Measurements from ENCODE around the gene MED29. TPM values are rescaled to one million over a fixed set of nuclear protein-coding genes. Genes with fewer than 3 reads are reported as not detected.
A peak's percentile ranks its signal among the peaks of the same experiment; 100 is the strongest.

MED29 gene
- total and polyA plus RNA-seq, 2 of the 13 experiments (the other 11 are each of a cell fraction or from before 2014, with no cell fraction given): 14.0 to 19.7 TPM

GRCh38 chr19:39410017-39410830, 19.0 kb downstream of the MED29 start (continued):
- TF ChIP-seq ZBTB34 (CRISPR knock-in tag; IDR thresholded peaks at IDR 0.05): no peak
- no peak for TF ChIP-seq STAG1 (CRISPR knock-in tag; IDR thresholded peaks at IDR 0.05)
- TF ChIP-seq ZNF670 (CRISPR knock-in tag; IDR thresholded peaks at IDR 0.05; ENCODE audit: borderline replicate concordance): no peak
- TF ChIP-seq POGZ (CRISPR knock-in tag; IDR thresholded peaks at IDR 0.05): 0 out of 2 replicates have a peak, but pooled peaks have one; percentile 7
- TF ChIP-seq PRDM4 (CRISPR knock-in tag; IDR thresholded peaks at IDR 0.05; ENCODE audit: borderline replicate concordance): no peak
- TF ChIP-seq PHF8 (CRISPR knock-in tag; IDR thresholded peaks at IDR 0.05): peak; percentile 52; the same call in 1 of the 2 replicates
- peak; percentile 40 to 54; a peak in 1 of 4 replicates for TF ChIP-seq HMGXB4 (CRISPR knock-in tag; IDR thresholded peaks at IDR 0.05; ENCODE audit: borderline replicate concordance in 1 of 2, low read depth in 1 of 2)
- TF ChIP-seq ZNF615 (CRISPR knock-in tag; IDR thresholded peaks at IDR 0.05; ENCODE audit: borderline replicate concordance): no peak
- no peak for TF ChIP-seq IRF9 (CRISPR knock-in tag; IDR thresholded peaks at IDR 0.05; ENCODE audit: borderline replicate concordance)
- TF ChIP-seq TFDP2 (CRISPR knock-in tag; IDR thresholded peaks at IDR 0.05): no peak; the same call in 1 of the 2 replicates
- TF ChIP-seq ZNF691 (CRISPR knock-in tag; IDR thresholded peaks at IDR 0.05; ENCODE audit: borderline replicate concordance, low read depth): peak; percentile 62; the same call in 1 of the 2 replicates
- TF ChIP-seq MAF1 (CRISPR knock-in tag; IDR thresholded peaks at IDR 0.05; ENCODE audit: borderline replicate concordance): no peak
- TF ChIP-seq ZSCAN5A (CRISPR knock-in tag; IDR thresholded peaks at IDR 0.05; ENCODE audit: borderline replicate concordance): peak; percentile 11; the same call in 1 of the 2 replicates
- TF ChIP-seq ZFP90 (CRISPR knock-in tag; IDR thresholded peaks at IDR 0.05; ENCODE audit: borderline replicate concordance): no peak
- no peak for TF ChIP-seq SNAI1 (CRISPR knock-in tag; IDR thresholded peaks at IDR 0.05; ENCODE audit: borderline replicate concordance)
- TF ChIP-seq ELF1 (CRISPR knock-in tag; IDR thresholded peaks at IDR 0.05): no peak

All from HepG2 (cell line).